Activated CD8-positive, alpha-beta T cell treated with anti-CD3 and anti-CD28 coated beads for 36 hours (primary cell): ENCODE measurements around the gene ARL6IP5. TPM values are rescaled to one million over a fixed set of nuclear protein-coding genes. Genes with fewer than 3 reads are reported as not detected.

Experiments
- ATAC-seq: fragments of 200-7000 bp; cut with Tn5 transposase; one replicate; pipeline ENCODE4 v1.10.0; 2021; ENCODE audit warnings: mild to moderate bottlenecking, moderate library complexity
- CTCF ChIA-PET: fragments of 350-600 bp; sonication (Branson Sonifier 250); formaldehyde crosslinking; loops from one replicate; lab custom pipeline; 2021; ENCODE audit warnings: antibody characterized with exemption; lab: Charles Lee
- POLR2A ChIA-PET: fragments of 350-600 bp; sonication (Branson Sonifier 250); formaldehyde crosslinking; loops from one replicate; lab custom pipeline; 2021; ENCODE audit warnings: antibody characterized with exemption; lab: Charles Lee
- DNase-seq: peaks from one replicate; pipeline ENCODE4 v3.0.0-alpha.2; 2020
- H3K27ac Mint-ChIP-seq: one replicate; pipeline ENCODE4 v1.8.0; 2021; ENCODE audit warnings: mild to moderate bottlenecking, mixed read lengths
- H3K27me3 Mint-ChIP-seq: one replicate; pipeline ENCODE4 v1.8.0; 2021; ENCODE audit warnings: mixed read lengths
- H3K36me3 Mint-ChIP-seq: one replicate; pipeline ENCODE4 v1.8.0; 2021; ENCODE audit warnings: low read depth, mixed read lengths
- H3K4me1 Mint-ChIP-seq: one replicate; pipeline ENCODE4 v1.8.0; 2021; ENCODE audit warnings: low read depth, mixed read lengths
- H3K4me3 Mint-ChIP-seq: one replicate; pipeline ENCODE4 v1.8.0; 2021; ENCODE audit warnings: mild to moderate bottlenecking, moderate library complexity, mixed read lengths
- H3K9me3 Mint-ChIP-seq: one replicate; pipeline ENCODE4 v1.8.0; 2021; ENCODE audit warnings: mixed read lengths
- intact Hi-C: fragments of 100-400 bp; cut with micrococcal nuclease; formaldehyde crosslinking; loops from one replicate; pipeline ENCODE4 v1.10.0; 2022
- total RNA-seq, 2 experiments: library from RNA; stranded (reverse); gene quantifications; one replicate each; pipeline ENCODE4 v1.2.3, GENCODE V29; 2021
- TF ChIP-seq, protein P1 (sequence below): fragments of 200-600 bp; IDR thresholded peaks from one replicate; pipeline ENCODE4 v1.8.0; 2022; ENCODE audit warnings: antibody characterized with exemption, mild to moderate bottlenecking

ARL6IP5 gene
- total RNA-seq, 2 experiments from 2014 or later = 72.7 to 74.2 TPM

DNA sequence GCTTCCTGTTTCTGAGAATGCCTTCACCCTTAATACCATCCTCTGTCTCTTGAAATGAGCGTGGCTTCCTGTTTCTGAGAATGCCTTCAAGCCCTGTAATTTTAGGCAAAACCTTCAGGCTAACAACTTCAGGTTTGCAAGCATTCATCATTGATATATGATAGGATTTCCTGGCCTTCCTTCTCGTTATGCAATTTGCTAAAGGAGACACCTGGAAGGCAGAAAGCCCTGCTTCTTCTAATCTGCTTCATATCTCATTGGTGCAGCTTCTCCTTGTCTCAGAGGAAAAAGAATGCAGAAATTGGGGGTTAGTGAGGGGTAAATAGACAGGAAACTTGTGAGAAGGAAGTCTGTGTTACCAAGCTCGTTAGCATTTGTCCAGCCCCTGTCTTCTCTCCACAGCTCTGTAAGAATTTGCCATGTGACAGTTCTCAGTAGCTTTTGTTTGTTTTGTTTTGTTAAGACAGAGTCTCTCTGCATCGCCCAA, 7.3 kb downstream of the ARL6IP5 start:
- no peaks in the 10 kb centered on the region for H3K27me3 Mint-ChIP-seq
- ATAC-seq (peak; percentile 75), DNase-seq (peak; percentile 43)
- H3K36me3 Mint-ChIP-seq = peaks cover 56% of the 10 kb centered on the region
- peaks cover 85% of the 10 kb centered on the region for H3K4me1 Mint-ChIP-seq
- ChIA-PET CTCF (interaction anchor here (0.9 to 1.8 kb wide), 5 partner anchors 8 to 214 kb away, joined by 3 to 6 read pairs (median 4); partner anchors contain the start of gene ARL6IP5), POLR2A (interaction anchor here (1.4 to 3.9 kb wide), 5 partner anchors 8 to 81 kb away, joined by 5 to 16 read pairs (median 6); partner anchors contain the start of genes TMF1 and UBA3)
- peak overlapping the region; percentile 96 for H3K27ac Mint-ChIP-seq
- H3K4me3 Mint-ChIP-seq = peak overlapping the region; percentile 70
- TF ChIP-seq, protein P1, sequence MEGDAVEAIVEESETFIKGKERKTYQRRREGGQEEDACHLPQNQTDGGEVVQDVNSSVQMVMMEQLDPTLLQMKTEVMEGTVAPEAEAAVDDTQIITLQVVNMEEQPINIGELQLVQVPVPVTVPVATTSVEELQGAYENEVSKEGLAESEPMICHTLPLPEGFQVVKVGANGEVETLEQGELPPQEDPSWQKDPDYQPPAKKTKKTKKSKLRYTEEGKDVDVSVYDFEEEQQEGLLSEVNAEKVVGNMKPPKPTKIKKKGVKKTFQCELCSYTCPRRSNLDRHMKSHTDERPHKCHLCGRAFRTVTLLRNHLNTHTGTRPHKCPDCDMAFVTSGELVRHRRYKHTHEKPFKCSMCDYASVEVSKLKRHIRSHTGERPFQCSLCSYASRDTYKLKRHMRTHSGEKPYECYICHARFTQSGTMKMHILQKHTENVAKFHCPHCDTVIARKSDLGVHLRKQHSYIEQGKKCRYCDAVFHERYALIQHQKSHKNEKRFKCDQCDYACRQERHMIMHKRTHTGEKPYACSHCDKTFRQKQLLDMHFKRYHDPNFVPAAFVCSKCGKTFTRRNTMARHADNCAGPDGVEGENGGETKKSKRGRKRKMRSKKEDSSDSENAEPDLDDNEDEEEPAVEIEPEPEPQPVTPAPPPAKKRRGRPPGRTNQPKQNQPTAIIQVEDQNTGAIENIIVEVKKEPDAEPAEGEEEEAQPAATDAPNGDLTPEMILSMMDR = no peak
- intact Hi-C loops = no loop called here
- no peaks in the 10 kb centered on the region for H3K9me3 Mint-ChIP-seq

DNA sequence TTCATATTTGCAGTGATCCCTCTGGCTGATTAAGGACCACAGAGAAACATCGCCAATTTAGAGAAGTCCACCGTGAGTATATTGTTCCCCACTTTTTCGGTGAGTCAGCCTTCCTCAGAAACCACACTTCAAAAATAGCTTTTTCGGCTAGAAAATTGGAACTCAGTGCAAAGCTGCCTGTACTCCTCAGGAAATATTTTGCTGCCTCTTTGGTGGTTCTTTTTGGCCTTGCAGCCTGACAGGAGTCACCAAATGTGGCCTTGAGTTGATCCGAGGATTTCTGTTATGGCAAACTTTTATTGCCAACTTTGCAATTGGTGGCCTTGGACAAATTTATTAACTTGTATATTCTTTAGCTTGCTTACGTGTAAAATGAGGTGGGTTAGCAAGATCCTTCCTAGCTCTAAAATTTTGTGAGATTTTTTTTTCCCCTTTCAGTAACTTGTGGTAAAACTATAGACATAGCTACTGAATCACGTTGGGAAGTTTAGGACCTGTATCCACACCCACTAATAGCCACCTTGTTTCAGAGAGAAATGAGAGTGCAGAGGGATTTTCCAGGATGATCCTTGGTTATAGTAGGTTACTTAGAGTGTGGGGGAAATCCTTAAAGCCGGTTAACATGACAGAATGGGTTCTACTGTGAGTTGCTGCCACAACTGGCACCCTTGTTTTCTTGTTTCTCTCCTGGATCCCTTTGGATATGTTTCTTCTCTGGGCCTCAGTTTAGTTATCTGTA, 9.9 kb downstream of the ARL6IP5 start:
- TF ChIP-seq, protein P1 = no peak
- H3K4me3 Mint-ChIP-seq = peak overlapping the region; percentile 70
- peaks cover 52% of the 10 kb centered on the region for H3K36me3 Mint-ChIP-seq
- peaks cover 82% of the 10 kb centered on the region for H3K4me1 Mint-ChIP-seq
- H3K27ac Mint-ChIP-seq = peak overlapping the region; percentile 96
- intact Hi-C loops = loop anchor here (2.0 kb wide), 1 partner anchor 14 kb away; the partner anchor contains the start of gene UBA3
- no peaks in the 10 kb centered on the region for H3K27me3 Mint-ChIP-seq
- ATAC-seq (peak; percentile 24), DNase-seq (peak; percentile 36)
- peaks cover 3% of the 10 kb centered on the region for H3K9me3 Mint-ChIP-seq
- POLR2A ChIA-PET = interaction anchor here (0.6 to 4.4 kb wide), 6 partner anchors 10 to 188 kb away, joined by 3 to 29 read pairs (median 4); partner anchors contain the start of gene ARL6IP5
- CTCF ChIA-PET = interaction anchor here (1.2 kb wide), 3 partner anchors 13 to 26 kb away, joined by 4 to 6 read pairs (median 4); no protein-coding TSS in a partner anchor

GRCh38 chr3:69095636-69096035, 10.9 kb downstream of the ARL6IP5 start:
- ATAC-seq (peak; percentile 17), DNase-seq (peak; percentile 59)
- H3K4me3 Mint-ChIP-seq = peak overlapping the region; percentile 61
- ChIA-PET POLR2A (interaction anchor here (0.6 to 4.4 kb wide), 4 partner anchors 9 to 57 kb away, joined by 3 to 29 read pairs (median 3); partner anchors contain the start of gene ARL6IP5), CTCF (interaction anchor here (0.8 to 1.3 kb wide), 2 partner anchors 10 to 210 kb away, joined by 3 to 4 read pairs; no protein-coding TSS in a partner anchor)
- TF ChIP-seq, protein P1 = no peak
- peaks cover 3% of the 10 kb centered on the region for H3K9me3 Mint-ChIP-seq
- H3K27ac Mint-ChIP-seq = peak overlapping the region; percentile 94
- H3K27me3 Mint-ChIP-seq = no peaks in the 10 kb centered on the region
- H3K36me3 Mint-ChIP-seq = peaks cover 52% of the 10 kb centered on the region
- peaks cover 78% of the 10 kb centered on the region for H3K4me1 Mint-ChIP-seq
- intact Hi-C loops = loop anchor here (2.0 kb wide), 1 partner anchor 15 kb away; the partner anchor contains the start of gene UBA3

GRCh38 chr3:69096299-69096698, 11.6 kb downstream of the ARL6IP5 start:
- Mint-ChIP-seq H3K9me3 (peaks cover 3% of the 10 kb centered on the region), H3K27me3 (no peaks in the 10 kb centered on the region), H3K4me3 (peak overlapping the region; percentile 61), H3K27ac (peak overlapping the region; percentile 94), H3K4me1 (peaks cover 78% of the 10 kb centered on the region), H3K36me3 (peaks cover 54% of the 10 kb centered on the region)
- ATAC-seq (no peak), DNase-seq (no peak)
- ChIA-PET POLR2A (interaction anchor here (0.6 to 4.4 kb wide), 3 partner anchors 10 to 58 kb away, joined by 3 to 29 read pairs (median 3); partner anchors contain the start of gene ARL6IP5), CTCF (interaction anchor here (0.8 to 1.3 kb wide), 2 partner anchors 10 to 209 kb away, joined by 3 to 4 read pairs; no protein-coding TSS in a partner anchor)
- TF ChIP-seq, protein P1 = no peak
- intact Hi-C loops = no loop called here
